Type B pancreatic cell (in vitro differentiated cells): ENCODE data around the gene KARS1. TPM values are rescaled to one million over a fixed set of nuclear protein-coding genes. Genes with fewer than 3 reads are reported as not detected.

ENCODE experiments used
- DNase-seq: peaks from one replicate; pipeline ENCODE4 v3.0.0; 2021; ENCODE audit warnings: mixed read lengths; ENCODE audit not compliant: unreplicated experiment; ENCODE audit errors: extremely low spot score
- H3K27ac Mint-ChIP-seq: 2 replicates; pipeline ENCODE4 v1.8.0; 2021; ENCODE audit warnings: mild to moderate bottlenecking, mixed read lengths
- H3K27me3 Mint-ChIP-seq: 2 replicates; pipeline ENCODE4 v1.8.0; 2021; ENCODE audit warnings: mixed read lengths
- H3K36me3 Mint-ChIP-seq: 2 replicates; pipeline ENCODE4 v1.8.0; 2021; ENCODE audit warnings: mixed read lengths
- H3K4me1 Mint-ChIP-seq: one replicate; pipeline ENCODE4 v1.8.0; 2021; ENCODE audit warnings: mixed read lengths; ENCODE audit not compliant: unreplicated experiment
- H3K4me3 Mint-ChIP-seq: 2 replicates; pipeline ENCODE4 v1.8.0; 2021; ENCODE audit warnings: mild to moderate bottlenecking, mixed read lengths
- H3K9me3 Mint-ChIP-seq: 2 replicates; pipeline ENCODE4 v1.8.0; 2021; ENCODE audit warnings: mixed read lengths
- total RNA-seq: library from RNA; stranded (reverse); gene quantifications from 2 replicates; pipeline ENCODE4 v1.2.1, GENCODE V29; 2021; ENCODE audit warnings: low replicate concordance
- TF ChIP-seq, protein P1 (sequence below): fragments of 200-600 bp; sonication (generic); conservative IDR thresholded peaks from 2 replicates; pipeline ENCODE4 v1.5.0; 2021; ENCODE audit warnings: antibody characterized with exemption, mild to moderate bottlenecking

Gene KARS1
- total RNA-seq, 1 donor from 2014 or later = 129 TPM

DNA sequence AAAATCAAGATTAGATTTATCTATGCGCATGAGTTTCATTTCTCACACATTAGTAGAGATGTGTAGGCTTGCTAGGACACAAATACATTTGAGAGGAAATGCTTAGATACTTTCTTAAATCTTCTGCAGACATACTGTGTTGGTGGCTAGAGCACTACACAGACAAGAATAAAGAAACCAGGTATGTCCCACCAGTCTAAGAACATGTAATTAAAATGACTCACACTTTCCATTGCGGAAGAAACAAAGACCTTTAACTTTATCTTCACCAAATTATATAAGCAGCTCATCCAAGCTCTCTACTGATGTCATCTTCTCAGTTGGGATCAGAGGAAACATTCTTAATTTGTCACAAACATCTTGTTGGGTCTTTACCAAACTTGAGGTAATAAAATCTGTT lies 68.7 kb downstream of the KARS1 start:
- H3K4me1 Mint-ChIP-seq = no peaks in the 10 kb centered on the region
- no peaks in the 10 kb centered on the region for H3K9me3 Mint-ChIP-seq
- no peaks in the 10 kb centered on the region for H3K27me3 Mint-ChIP-seq
- TF ChIP-seq, protein P1, sequence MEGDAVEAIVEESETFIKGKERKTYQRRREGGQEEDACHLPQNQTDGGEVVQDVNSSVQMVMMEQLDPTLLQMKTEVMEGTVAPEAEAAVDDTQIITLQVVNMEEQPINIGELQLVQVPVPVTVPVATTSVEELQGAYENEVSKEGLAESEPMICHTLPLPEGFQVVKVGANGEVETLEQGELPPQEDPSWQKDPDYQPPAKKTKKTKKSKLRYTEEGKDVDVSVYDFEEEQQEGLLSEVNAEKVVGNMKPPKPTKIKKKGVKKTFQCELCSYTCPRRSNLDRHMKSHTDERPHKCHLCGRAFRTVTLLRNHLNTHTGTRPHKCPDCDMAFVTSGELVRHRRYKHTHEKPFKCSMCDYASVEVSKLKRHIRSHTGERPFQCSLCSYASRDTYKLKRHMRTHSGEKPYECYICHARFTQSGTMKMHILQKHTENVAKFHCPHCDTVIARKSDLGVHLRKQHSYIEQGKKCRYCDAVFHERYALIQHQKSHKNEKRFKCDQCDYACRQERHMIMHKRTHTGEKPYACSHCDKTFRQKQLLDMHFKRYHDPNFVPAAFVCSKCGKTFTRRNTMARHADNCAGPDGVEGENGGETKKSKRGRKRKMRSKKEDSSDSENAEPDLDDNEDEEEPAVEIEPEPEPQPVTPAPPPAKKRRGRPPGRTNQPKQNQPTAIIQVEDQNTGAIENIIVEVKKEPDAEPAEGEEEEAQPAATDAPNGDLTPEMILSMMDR = no peak
- no peak overlapping the region for H3K4me3 Mint-ChIP-seq
- H3K27ac Mint-ChIP-seq = no peak overlapping the region
- H3K36me3 Mint-ChIP-seq = peaks cover 22% of the 10 kb centered on the region
- no peak for DNase-seq

DNA sequence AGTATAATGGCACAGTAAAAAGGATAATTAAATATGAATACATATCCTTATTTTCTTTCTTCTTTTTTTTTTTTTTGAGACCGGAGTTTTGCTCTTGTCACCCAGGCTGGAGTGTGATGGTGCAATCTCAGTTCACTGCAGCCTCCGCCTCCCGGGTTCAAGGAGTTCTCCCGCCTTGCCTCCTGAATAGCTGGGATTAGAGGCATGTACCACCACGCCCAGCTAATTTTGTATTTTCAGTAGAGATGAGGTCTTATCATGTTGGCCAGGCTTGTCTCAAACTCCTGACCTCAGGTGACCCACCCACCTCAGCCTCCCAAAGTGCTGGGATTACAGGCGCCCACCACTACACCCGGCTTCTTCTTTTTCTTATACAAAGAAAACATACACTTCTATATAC lies 69.3 kb downstream of the KARS1 start:
- TF ChIP-seq, protein P1 = no peak
- H3K4me3 Mint-ChIP-seq = no peak overlapping the region
- no peak for DNase-seq
- H3K4me1 Mint-ChIP-seq = no peaks in the 10 kb centered on the region
- H3K27me3 Mint-ChIP-seq = no peaks in the 10 kb centered on the region
- H3K27ac Mint-ChIP-seq = no peak overlapping the region
- H3K36me3 Mint-ChIP-seq = peaks cover 24% of the 10 kb centered on the region
- H3K9me3 Mint-ChIP-seq = no peaks in the 10 kb centered on the region

Other genes with a start within 250 kb of the KARS1 start
- gene CFDP1, start 214.2 kb downstream of the KARS1 start, total RNA-seq = 62.5 and 84.9 TPM in 2 replicates
- gene TMEM170A, start 183.0 kb downstream of the KARS1 start, total RNA-seq = 37.9 and 46.4 TPM in 2 replicates
- gene CHST6, start 152.2 kb downstream of the KARS1 start, total RNA-seq = 1.8 and 6.0 TPM in 2 replicates
- gene CHST5, start 111.6 kb downstream of the KARS1 start, total RNA-seq = 0.60 and 1.9 TPM in 2 replicates
- 10.0 and 18.2 TPM in 2 replicates for gene TMEM231, start 91.4 kb downstream of the KARS1 start, total RNA-seq
- gene GABARAPL2, start 81.3 kb downstream of the KARS1 start, total RNA-seq = 85.6 and 86.2 TPM in 2 replicates
- gene ADAT1, start 24.4 kb downstream of the KARS1 start, total RNA-seq = 39.6 and 51.9 TPM in 2 replicates
- 38.8 and 44.8 TPM in 2 replicates for gene TERF2IP, start 108 bp upstream of the KARS1 start, total RNA-seq
- not detected in 2 replicates for gene CPHXL2, start 29.3 kb upstream of the KARS1 start, total RNA-seq
- gene DUXB, start 53.8 kb upstream of the KARS1 start, total RNA-seq = not detected in 2 replicates
- gene CPHXL, start 78.8 kb upstream of the KARS1 start, total RNA-seq = not detected in 2 replicates